GM18873 (cell line): ENCODE measurements around the gene CLEC6A.
A peak's percentile ranks its signal among the peaks of the same experiment; 100 is the strongest.
"Not testable (repeated sequence)": the region's sequence is repeated elsewhere in the genome, so short reads cannot be mapped to it uniquely, and the experiment has no call there.

ENCODE experiments used
- ATAC-seq: cut with Tn5 transposase; IDR thresholded peaks from one replicate; pipeline ENCODE4 v1.9.1; 2021; ENCODE audit warnings: mild to moderate bottlenecking, moderate library complexity, moderate number of reproducible peaks; ENCODE audit not compliant: unreplicated experiment, low FRiP score

The CLEC6A gene

DNA sequence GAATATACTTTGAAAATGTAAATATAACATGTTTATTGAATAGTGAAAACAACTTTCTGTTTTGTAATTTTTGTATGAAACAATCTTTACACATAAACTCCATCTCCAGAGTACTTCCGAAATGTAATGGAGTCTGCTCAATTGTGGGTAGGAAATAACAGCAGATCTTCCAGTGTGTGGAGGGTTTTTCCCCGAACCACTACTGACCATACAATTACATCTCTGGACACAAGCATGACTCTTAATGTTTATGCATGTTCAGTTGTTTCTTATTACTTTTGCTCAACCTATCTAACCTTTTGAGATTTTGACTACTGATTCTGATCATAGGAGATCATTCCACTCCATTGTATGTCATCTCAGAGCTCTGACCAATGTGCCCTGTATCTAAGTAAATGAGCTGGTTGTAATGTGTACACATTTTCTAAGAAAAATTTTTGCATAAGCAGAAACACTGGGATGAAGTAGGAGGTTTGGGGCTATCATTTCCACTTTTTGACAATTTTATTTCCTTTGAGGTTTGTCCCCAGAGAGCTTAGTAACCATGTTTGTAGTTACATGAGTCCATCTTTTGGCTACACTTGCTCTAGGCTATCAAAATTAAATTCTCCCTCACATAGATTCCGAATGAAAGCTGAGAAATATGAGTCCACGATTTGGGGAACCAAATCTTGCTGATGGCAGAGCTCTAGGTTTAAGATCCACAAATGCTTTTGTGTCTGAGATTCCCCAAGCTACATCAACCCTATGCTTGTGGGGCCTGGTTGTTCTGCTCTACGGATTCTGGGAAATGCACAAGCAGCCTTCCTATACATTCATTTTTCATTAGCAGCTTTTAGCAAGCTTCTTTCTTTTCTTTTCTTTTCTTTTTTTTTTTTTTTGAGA, 36.1 kb downstream of the CLEC6A start:
- ATAC-seq: no peak

DNA sequence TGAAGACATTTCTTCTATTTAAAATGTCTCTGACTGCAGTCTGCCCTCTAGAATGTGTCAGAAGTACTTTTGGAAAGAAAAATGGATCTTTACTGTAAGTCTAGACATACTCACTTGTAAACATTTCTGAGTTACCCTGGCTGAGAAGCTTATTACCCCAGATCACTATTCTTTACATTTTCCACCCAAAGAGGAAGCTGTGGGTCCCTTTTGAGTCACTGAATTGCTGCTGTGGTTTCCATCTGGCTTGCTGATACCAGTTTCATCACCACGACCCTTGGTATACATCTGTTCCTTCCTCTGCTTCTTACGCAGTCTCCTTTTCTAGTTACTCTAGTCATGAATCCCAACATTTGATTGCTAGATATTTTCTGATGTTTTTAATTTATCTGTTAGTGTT, 37.3 kb downstream of the CLEC6A start:
- ATAC-seq: peak; percentile 97

DNA sequence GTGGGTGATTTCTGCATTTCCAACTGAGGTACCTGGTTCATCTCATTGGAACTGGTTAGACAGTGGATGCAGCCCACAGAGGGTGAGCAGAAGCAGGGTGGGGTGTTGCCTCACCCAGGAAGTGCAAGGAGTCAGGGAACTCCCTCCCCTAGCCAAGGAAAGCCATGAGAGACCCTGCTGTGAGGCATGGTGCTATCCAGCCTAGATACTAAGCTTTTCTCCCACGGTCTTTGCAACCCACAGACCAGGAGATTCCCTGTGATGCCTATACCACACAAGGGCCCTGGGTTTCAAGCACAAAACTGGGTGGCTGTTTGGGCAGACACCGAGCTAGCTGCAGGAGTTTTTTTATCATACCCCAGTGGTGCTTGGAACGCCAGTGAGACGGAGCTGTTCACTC, 39.9 kb downstream of the CLEC6A start:
- not testable (repeated sequence) for ATAC-seq

DNA sequence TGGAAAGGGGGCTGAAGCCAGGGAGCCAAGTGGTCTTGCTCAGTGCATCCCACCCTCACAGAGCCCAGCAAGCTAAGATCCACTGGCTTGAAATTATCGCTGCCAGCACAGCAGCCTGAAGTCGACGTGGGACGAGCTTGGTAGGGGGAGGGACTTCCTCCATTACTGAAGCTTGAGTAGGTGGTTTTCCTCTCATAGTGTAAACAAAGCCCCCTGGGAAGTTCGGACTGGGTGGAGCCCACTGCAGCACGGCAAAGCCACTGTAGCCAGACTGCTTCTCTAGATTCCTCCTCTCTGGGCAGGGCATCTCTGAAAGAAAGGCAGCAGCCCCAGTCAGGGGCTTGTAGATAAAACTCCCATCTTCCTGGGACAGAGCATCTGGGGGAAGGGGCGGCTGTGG, 40.3 kb downstream of the CLEC6A start:
- not testable (repeated sequence) for ATAC-seq

DNA sequence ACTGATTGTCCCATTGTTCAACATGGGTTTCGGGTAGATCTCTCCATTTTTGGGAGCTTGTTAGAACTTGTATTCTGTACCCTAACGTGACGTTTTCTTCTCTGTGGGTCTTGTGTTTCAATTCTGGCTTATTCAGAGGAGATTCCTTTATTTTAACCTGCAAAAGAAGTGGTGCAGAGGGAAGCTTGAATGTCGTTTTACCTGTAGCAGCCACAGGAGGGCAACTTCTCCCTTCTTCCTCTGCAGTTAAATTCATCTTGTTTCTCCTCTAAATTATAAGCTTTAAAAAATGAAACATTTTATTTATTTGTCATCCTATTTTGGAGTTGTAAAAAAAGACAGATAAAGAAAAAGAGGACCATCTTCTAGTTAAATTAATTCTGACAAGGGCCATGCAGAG, 43.9 kb downstream of the CLEC6A start:
- no peak for ATAC-seq

DNA sequence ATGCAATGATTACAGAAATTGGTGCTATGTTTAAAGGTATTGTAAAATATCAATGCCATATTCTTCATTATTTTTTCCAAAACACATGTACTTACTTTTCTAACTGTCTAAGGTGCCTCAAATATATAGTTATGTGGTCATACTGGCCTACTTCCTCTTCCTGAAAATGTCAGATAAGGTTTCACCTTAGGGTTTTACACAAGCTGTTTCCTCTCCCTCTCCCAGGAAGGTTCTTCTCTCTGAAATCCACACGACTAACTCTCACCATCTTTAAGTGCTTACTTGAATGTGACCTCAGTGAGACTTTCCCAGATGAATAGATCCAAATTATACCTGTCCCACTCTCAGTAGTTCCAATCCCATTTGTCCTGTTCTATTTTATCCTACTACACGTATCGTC, 46.0 kb downstream of the CLEC6A start:
- no peak for ATAC-seq

DNA sequence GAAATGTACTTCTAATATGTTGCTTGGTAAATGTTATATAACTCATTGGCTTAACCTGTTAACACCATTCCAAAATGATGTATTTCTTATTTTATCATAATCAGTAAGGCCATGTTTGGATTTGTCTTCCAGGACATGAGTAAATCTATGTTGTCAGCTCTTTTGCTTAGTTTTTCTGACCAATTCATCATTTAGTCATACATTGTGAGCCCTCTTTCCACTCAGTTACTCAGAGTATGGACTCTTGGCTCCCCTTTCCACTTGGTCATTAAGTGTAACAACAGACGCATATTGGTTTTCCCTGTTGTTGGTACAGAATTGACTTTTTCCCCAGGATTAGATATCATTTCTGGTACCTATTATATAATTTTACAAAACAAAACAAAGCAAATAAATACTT, 48.6 kb downstream of the CLEC6A start:
- no peak for ATAC-seq

DNA sequence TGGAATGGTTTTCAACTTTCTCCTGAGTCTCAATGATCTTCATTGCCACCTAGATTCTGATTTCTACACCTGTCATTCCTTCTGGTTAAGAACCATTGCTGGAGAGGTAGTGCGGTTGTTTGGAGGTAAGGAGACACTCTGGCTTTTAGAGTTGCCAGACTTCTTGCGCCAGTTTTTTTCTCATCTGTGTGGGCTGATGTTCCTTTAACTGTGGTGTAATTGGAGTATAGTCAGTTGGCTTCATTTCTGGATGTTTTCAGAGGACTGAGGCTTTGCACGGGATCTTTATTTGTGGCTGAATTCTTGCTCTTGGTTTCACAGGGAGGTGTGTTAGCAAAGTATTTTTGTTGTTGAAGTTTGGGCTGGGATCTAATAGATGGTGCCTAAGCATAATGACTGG, 51.8 kb downstream of the CLEC6A start:
- no peak for ATAC-seq

DNA sequence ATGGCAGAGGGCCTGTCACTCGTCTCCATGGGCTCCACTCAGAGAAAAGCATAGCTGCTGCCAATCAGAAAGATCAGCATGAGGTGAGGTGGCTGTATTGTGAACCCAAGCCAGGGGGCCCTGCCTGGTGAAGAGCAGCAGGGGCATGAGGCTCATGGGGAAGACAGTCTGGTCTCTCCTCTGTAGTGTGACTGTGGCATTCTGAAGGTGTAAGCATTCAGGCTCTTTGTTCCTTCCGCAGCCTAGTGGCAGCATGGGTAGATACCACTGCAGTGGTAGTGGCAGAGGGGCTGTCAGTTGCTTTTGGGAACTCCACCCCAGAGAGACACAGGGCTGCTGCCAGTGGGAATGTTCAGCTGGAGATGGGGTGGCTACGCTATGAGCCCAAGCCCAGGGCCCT, 52.5 kb downstream of the CLEC6A start:
- no peak for ATAC-seq

DNA sequence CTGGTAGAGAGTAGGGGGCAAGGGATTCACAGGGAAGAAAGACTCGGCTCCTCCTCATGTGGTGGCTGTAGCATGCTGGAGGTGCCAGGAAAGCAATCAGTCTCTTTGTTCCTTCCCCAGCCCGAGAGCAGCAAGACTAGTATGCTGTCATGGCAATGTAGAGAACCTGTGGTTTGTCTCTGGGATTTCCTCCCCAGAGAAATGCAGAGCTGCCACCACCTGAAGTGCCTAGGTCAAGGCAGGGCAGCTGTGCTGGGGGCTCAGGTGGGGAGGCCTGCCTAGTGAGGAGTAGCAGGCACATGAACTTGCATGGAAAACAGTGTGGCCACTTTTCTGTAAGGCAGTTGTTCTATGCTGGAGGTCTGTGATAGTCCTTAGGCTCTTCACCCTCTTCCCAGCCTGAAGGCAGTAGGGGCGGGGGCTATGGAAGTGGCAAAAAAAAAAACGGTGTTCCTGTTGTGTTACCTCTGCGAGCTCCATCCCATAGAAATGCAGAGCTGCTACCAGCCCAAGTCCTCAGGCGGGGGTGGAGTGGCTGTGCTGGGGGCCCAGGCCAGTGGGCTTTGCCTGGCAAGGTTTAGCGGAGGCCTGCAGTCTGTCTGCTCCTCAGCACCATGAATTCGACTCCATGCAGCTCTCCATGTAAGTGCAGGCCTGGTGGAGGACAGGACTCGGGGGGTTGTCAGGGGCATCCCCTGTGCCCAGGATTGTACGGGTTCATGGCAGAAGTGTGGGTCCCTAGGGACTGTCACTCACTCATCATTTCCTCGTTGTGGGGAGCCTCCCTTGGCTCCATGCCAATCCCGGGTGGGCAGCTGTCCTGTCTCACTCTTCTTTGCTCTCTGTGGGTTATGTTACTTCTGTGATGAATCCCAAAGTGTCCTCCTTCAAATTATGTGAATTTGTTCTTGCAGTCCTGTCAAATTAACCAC, 53.4 kb downstream of the CLEC6A start:
- ATAC-seq: no peak

DNA sequence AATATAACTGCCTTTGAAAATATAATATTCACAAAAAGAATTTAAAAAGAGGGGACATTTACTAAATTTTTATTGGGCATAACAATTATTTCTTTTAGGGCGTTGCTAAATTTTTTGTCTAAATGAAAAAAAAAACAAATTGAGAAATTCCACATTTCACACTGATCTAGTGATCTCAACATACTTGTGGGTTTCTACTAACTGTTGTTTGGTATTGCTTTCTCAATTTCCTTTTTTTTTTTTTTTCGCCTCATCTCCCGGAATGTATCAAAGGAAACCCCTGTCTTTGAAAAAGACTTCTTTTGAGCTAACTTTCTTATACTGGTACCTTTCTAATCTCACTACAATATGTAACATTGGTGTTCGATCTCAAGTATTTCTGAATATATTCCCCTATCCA, 57.5 kb downstream of the CLEC6A start, which contains the start of gene CLEC4D:
Gene CLEC4D (plus strand): TSS at position 248 of the 400 bp plus-strand sequence. CDS start 230 bp downstream, outside the sequence.
- no peak for ATAC-seq

DNA sequence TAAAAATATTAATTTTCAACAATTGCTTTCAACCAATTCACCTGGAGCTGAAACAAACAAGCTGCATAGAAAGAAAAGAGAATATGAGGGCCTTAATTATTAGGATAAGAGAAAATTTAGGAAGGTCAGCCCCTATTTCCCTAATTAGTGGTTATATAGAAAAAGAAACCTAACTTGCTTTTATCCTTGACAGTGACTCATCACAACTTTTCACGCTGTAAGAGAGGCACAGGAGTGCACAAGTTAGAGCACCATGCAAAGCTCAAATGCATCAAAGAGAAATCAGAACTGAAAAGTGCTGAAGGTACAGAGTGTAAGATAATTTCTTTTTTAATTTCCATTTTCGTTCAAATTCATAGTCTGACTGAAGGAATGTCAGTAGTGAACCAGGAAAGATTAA, 62.2 kb downstream of the CLEC6A start:
- no peak for ATAC-seq

DNA sequence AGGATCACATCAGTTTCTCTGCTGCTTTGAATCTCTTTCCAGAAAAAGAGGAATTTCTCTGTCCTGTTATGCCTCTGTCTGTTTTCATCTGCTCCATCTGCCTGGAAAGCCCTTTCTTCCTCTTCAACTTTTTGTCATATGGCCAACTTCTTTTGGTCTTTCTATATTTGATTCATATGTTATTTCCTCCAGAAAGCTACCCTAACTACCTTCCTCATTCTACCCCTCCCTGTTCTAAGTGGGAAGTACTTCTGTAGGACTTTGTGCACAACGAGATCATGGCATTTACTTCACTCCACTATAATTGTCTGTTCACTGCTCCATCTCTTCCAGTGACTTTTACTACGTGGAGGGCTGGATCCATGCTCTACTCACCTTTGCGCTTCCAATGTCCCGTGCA, 63.4 kb downstream of the CLEC6A start:
- ATAC-seq: no peak

DNA sequence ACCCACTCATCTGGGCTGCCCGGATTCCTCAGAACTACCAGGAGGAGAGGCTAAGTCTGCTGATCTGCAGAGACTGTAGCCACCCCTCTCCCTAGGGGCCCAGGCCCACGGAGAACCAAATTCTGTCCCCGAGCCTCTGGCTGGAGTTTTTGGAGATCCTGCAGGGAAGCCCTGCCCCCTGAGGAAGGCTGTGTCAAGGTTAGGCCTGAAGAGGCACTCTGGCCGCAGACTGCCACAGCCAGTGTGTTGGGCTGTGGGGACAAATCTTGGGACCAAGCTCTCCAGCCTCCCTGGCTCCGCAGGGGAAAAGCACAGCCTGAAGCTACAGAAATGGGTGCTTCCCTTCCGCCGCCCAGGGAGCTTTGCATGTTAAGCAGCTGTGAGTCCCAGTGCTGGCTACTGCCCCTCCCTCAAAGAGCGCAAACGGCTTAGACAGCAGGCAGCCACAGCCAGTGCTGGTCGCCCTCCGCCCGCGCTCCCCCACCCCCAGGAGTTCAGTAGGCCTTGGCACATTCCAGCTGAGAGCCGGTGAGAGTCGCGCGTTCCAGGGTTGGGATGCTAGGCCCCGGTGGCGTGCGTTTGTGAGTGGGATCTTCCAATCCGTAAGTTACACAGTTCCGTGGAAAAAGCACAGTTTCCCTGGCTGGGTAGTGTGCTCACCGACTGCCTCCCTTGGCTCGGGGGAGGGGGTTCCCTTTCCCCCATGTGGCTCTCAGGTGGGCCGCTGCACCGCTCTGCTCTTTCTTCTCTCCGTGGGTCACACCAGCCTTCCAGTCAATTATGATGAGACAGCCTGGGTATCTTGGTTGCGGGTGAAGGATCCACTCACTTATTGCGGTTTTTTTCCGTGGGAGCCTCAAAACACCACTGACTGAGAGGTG, 71.7 kb downstream of the CLEC6A start:
- no peak for ATAC-seq
